Left lung (tissue), 10 donors: ENCODE results near the gene CACNA1A. TPM values are rescaled to one million over a fixed set of nuclear protein-coding genes. Genes with fewer than 3 reads are reported as not detected.

Experiments used
- ATAC-seq: fragments of 200-7000 bp; cut with Tn5 transposase; one replicate; pipeline ENCODE4 v1.9.1; 2020; ENCODE audit warnings: moderate library complexity
- DNase-seq, 4 donors: peaks; one replicate each; pipeline ENCODE4 v3.0.0-alpha.2; 2013 to 2020
- H3K27ac ChIP-seq, 2 donors: fragments of 200-600 bp; sonication (generic) in 1 of 2; one replicate each; pipeline versions ENCODE4 v1.5.0 to v1.8.0; 2020 to 2021
- H3K27me3 ChIP-seq, 2 donors: fragments of 200-600 bp; sonication (generic) in 1 of 2; one replicate each; pipeline versions ENCODE4 v1.5.0 to v1.8.0; 2020 to 2021
- H3K36me3 ChIP-seq, 2 donors: fragments of 200-600 bp; sonication (generic) in 1 of 2; one replicate each; pipeline versions ENCODE4 v1.5.0 to v1.8.0; 2020 to 2021
- H3K4me1 ChIP-seq, 2 donors: fragments of 200-600 bp; one replicate each; pipeline ENCODE4 v1.8.0; 2021
- H3K4me3 ChIP-seq, 2 donors: fragments of 200-600 bp; sonication (generic) in 1 of 2; one replicate each; pipeline versions ENCODE4 v1.5.0 to v1.8.0; 2020 to 2021; ENCODE audit warnings: mild to moderate bottlenecking in 1 of 2
- H3K9me3 ChIP-seq, 2 donors: fragments of 200-600 bp; sonication (generic) in 1 of 2; one replicate each; pipeline versions ENCODE4 v1.5.0 to v1.8.0; 2020 to 2021
- intact Hi-C, 2 donors: fragments of 100-400 bp; cut with DNase I; formaldehyde crosslinking; loops; one replicate each; pipeline versions ENCODE4 v1.11.2 to v1.14.2; 2022
- polyA plus RNA-seq, 6 donors: library from polyadenylated mRNA; unstranded; fragments of 120-200 nt; gene quantifications; one replicate each; pipeline ENCODE4 v1.2.1, GENCODE V29; 2013; ENCODE audit not compliant: insufficient read length in 6 of 6
- total RNA-seq, 2 donors: library from RNA; stranded (reverse); fragmentation: NEBNext Ultra II Directional; extraction: Animal tissue kit (Norgen Biotek cat#: 25700); gene quantifications; one replicate each; pipeline ENCODE4 v1.2.1, GENCODE V29; 2021
- TF ChIP-seq, protein P1 (sequence below), 2 donors: fragments of 200-600 bp; sonication (generic) in 1 of 2; IDR thresholded peaks; one replicate each; pipeline versions ENCODE4 v1.5.0 to v1.8.0; 2021; ENCODE audit warnings: antibody characterized with exemption in 2 of 2
- donor health status: DM: no; HTN: yes; CAD: no.
- donor health status: DM: no; HTN: no; CAD: no.

CACNA1A gene
- total and polyA plus RNA-seq, 8 donors, result 0.20 to 5.4 (median 3.9) TPM

DNA sequence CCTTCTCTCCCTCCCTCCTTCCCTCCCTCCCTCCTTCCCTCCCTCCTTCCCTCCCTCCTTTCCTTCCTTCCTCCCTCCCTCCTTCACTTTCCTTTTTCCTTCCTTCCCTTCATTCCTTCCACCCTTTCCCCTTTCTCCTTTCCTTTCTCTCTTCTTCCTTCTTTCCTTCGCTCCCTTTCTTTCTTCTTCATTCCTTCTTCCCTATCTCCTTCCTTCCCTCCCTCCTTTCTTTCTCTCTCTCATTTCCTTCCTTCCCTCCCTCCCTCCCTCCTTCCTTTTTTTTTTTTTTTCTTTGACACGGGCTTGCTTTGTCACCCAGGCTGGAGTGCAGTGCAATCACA is 250.6 kb downstream of the CACNA1A start:
- no peaks in the 10 kb centered on the region for H3K9me3 ChIP-seq
- no peaks in the 10 kb centered on the region for H3K36me3 ChIP-seq
- ATAC-seq, result no peak
- peaks cover 0 to 31% of the 10 kb centered on the region in 2 donors for H3K27me3 ChIP-seq
- DNase-seq, result no peak
- TF ChIP-seq, protein P1, sequence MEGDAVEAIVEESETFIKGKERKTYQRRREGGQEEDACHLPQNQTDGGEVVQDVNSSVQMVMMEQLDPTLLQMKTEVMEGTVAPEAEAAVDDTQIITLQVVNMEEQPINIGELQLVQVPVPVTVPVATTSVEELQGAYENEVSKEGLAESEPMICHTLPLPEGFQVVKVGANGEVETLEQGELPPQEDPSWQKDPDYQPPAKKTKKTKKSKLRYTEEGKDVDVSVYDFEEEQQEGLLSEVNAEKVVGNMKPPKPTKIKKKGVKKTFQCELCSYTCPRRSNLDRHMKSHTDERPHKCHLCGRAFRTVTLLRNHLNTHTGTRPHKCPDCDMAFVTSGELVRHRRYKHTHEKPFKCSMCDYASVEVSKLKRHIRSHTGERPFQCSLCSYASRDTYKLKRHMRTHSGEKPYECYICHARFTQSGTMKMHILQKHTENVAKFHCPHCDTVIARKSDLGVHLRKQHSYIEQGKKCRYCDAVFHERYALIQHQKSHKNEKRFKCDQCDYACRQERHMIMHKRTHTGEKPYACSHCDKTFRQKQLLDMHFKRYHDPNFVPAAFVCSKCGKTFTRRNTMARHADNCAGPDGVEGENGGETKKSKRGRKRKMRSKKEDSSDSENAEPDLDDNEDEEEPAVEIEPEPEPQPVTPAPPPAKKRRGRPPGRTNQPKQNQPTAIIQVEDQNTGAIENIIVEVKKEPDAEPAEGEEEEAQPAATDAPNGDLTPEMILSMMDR (IDR thresholded peaks at IDR 0.05), result no peak
- H3K4me3 ChIP-seq, result no peak overlapping the region
- no peak overlapping the region for H3K27ac ChIP-seq
- no peaks in the 10 kb centered on the region for H3K4me1 ChIP-seq
- intact Hi-C loops, result no loop called here

DNA sequence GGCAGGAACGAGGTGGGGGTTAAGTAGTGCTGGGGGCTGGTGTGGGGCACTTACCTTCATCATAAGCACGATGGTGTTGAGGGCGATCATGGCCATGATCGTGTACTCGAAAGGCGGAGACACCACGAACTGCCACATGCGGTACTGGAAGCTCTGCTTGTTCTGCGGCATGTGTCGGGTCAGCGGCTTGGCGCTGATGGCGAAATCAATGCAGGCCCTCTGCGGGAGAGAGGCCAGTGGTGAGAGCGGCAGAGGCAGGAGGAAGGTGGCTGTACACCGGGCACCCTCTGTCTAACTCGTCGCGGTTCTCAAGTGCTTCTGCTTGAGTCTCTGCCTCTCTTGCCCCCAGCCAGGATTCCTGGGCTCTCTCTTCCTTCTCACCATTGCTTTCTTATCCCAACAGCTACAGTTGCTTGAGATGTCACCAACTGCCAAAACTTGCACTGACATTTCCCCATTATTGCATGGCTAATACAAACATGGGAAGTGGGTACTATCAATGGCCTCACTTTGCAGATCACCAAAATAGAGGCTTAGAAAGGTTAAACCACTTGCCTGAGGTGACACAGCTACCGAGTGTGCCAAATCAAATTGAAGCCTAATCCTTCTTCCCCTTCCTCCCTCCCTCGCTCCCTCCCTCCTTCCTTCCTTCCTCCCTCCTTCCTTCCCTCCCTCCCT is 251.1 kb downstream of the CACNA1A start:
- no peak for DNase-seq
- Histone ChIP-seq H3K4me1 (no peaks in the 10 kb centered on the region), H3K27me3 (peaks cover 0 to 31% of the 10 kb centered on the region in 2 donors), H3K36me3 (no peaks in the 10 kb centered on the region), H3K9me3 (no peaks in the 10 kb centered on the region), H3K27ac (no peak overlapping the region), H3K4me3 (no peak overlapping the region)
- ATAC-seq, result no peak
- TF ChIP-seq, protein P1 (IDR thresholded peaks at IDR 0.05), result no peak
- intact Hi-C loops, result no loop called here

DNA sequence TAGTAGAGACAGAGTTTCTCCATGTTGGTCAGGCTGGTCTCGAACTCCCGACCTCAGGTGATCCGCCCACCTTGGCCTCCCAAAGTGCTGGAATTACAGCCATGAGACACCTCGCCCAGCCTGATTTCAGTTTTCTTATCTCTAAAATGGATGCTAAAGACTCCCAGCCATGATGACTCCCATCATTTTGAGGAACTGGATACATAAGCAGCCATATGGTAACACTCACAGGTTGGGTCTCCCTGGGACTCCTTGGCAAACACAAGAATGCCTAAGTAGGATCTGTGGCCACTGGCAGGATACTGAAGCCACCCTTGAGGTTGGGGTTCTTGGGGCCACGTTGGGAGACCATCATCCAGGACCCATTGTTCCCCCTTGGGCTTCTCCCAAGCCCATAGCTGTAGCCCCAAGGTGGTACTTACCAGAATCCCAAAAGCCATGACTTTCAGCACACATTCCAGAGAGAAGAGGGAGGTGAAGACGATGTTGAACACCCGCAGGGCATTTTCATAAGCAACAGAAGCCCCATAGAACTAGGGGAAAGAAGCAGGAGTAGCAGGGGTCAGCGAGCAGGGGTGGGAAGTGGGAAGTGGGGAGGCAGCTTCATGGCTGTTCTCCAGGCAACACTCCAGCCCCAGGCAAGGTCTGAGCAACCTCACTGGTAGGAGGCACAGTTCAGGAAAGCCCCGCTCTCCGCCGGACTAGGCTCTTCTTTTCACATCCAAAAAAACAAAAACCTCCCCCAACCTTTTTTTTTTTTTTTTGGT is 253.5 kb downstream of the CACNA1A start:
- TF ChIP-seq, protein P1 (IDR thresholded peaks at IDR 0.05), result no peak
- H3K4me3 ChIP-seq, result no peak overlapping the region
- DNase-seq (no peak), ATAC-seq (no peak)
- no peak overlapping the region for H3K27ac ChIP-seq
- no peaks in the 10 kb centered on the region for H3K4me1 ChIP-seq
- peaks cover 0 to 23% of the 10 kb centered on the region in 2 donors for H3K27me3 ChIP-seq
- H3K36me3 ChIP-seq, result no peaks in the 10 kb centered on the region
- intact Hi-C loops, result no loop called here
- no peaks in the 10 kb centered on the region for H3K9me3 ChIP-seq

DNA sequence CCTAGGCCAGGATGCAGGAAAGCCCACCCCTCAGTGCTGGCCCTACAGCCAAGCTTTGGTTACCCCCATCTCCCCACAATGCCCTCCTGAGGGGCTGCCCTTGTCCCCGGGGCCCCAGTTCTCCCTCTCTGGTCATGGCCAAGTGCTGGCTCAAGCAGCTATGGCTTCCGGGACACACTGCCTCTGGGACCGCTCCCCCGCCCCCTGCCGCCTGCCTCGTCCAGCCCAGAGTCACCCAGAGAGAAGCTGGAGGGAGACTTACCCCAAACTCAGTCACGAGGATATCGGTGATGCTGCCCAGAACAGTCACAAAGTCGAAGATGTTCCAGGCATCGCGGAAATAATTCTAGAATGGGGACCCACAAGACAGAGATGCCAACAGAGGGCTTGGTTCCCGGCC is 261.4 kb downstream of the CACNA1A start:
- Histone ChIP-seq H3K4me1 (no peaks in the 10 kb centered on the region), H3K27ac (no peak overlapping the region), H3K4me3 (no peak overlapping the region), H3K36me3 (no peaks in the 10 kb centered on the region), H3K9me3 (no peaks in the 10 kb centered on the region), H3K27me3 (no peaks in the 10 kb centered on the region)
- intact Hi-C loops, result no loop called here
- TF ChIP-seq, protein P1 (IDR thresholded peaks at IDR 0.05), result no peak
- DNase-seq (no peak), ATAC-seq (no peak)

DNA sequence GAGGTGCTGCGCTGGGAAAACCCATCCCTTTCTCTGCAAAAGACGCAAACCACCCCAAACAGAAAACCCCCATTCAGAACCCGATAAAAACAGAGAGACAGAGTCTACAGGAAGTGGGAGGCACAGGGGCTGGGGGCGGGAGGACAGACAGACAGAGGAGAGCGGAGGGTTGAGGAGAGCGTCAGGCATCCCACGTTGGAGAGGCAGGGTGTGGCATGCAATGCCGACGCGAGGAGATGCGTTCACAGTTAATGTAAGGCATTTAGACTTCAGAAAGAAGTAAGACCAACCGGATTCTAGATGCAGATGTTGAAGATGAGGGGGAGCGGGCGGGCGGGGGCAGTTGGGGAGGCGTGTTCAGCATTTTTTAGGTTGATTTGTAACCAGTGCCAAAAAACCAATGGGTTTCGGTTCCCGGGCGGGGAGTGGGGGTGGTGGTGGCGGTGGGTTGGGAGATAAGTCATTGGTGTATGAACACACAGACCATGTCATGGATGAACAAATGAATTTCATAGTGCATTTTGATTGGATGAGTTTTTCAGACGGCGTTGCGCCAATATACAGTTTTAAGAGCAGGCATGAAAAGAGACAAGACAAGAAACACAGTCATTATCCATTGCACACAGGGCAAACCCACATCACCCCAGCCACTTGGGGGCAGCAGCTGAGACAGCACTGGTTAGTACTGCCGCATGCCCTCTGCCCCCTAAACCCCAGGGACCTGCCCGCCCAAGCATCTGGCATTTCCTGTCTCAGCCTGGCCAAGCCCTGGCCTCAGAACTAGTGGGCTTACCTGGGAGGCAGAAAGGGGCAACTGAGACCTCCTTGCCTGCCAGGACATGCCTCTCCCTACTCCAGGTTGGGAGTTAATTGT is 264.8 kb downstream of the CACNA1A start:
- DNase-seq, result no peak
- no peak overlapping the region for H3K4me3 ChIP-seq
- no peaks in the 10 kb centered on the region for H3K27me3 ChIP-seq
- H3K4me1 ChIP-seq, result no peaks in the 10 kb centered on the region
- ATAC-seq, result no peak
- intact Hi-C loops, result no loop called here
- H3K36me3 ChIP-seq, result no peaks in the 10 kb centered on the region
- no peak overlapping the region for H3K27ac ChIP-seq
- TF ChIP-seq, protein P1 (IDR thresholded peaks at IDR 0.05), result no peak
- H3K9me3 ChIP-seq, result no peaks in the 10 kb centered on the region
